ENCODE measurements around the gene CBLIF. TPM values are rescaled to one million over a fixed set of nuclear protein-coding genes. Genes with fewer than 3 reads are reported as not detected.

CBLIF gene
- total RNA-seq, 1 donor from 2014 or later = not detected

DNA sequence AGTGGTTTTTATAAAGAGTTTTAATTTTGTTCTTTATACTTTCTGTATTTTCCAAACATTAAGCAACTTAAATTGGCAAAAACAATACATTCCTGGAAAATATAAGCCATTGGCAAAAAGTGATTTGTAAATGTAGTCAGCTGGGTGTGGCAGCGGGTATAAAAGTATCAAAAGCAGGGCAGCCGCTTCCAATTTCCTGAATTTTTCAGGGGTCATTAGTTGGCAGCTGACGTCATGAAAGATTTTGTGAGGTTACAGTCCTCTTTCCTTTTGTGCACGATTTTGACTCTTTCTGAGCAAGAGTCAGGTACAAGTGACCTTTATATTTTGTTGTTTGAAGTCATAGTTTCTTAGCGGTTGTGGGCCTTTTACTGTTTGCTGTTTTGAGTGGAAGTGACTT, 33.3 kb upstream of the CBLIF start, which contains the start of gene OOSP3:
Gene OOSP3, plus strand, starts transcription at position 208 of the 400 bp plus-strand sequence. Its CDS starts 27 bp downstream, at position 235.
- H3K4me1 ChIP-seq = no peaks in the 10 kb centered on the region
- H3K27me3 ChIP-seq (ENCODE audit: low read depth) = no peaks in the 10 kb centered on the region
- H3K27ac ChIP-seq = no peak within 1 kb of the TSS
- intact Hi-C loops (cut with DNase I) = no loop called here
- TF ChIP-seq CTCF (IDR thresholded peaks at IDR 0.05) = no peak
- H3K36me3 ChIP-seq = no peaks in the 10 kb centered on the region
- no peak for DNase-seq
- no peak within 1 kb of the TSS for H3K4me3 ChIP-seq
- no peaks in the 10 kb centered on the region for H3K9me3 ChIP-seq
- no peak for ATAC-seq

GRCh38 chr11:59877784-59878183, 32.5 kb upstream of the CBLIF start:
- Histone ChIP-seq H3K27me3 (ENCODE audit: low read depth) (no peaks in the 10 kb centered on the region), H3K9me3 (no peaks in the 10 kb centered on the region), H3K4me1 (no peaks in the 10 kb centered on the region), H3K27ac (no peak overlapping the region), H3K4me3 (no peak overlapping the region), H3K36me3 (no peaks in the 10 kb centered on the region)
- intact Hi-C loops (cut with DNase I) = no loop called here
- no peak for ATAC-seq
- DNase-seq = no peak
- no peak for TF ChIP-seq CTCF (IDR thresholded peaks at IDR 0.05)

DNA sequence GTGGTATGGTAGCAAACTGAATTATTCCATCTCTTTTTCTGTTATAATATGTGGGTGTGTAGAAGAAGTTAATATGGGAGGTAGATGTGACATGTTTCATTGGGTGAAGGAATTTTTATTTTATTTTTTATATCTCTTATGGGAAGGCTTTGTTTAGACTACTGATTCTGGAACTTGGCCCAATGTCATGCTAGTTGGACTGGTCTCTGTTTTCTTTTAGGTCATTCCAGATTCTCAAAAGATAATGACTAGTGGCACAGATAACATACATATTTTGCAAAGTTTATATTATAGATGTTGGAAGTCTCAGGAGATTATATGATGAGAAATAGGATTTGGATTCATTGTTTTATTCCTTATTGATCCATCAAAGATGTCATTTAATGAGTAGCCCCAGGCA, 32.0 kb upstream of the CBLIF start:
- DNase-seq = no peak
- Histone ChIP-seq H3K4me1 (no peaks in the 10 kb centered on the region), H3K27ac (no peak overlapping the region), H3K9me3 (no peaks in the 10 kb centered on the region), H3K27me3 (ENCODE audit: low read depth) (no peaks in the 10 kb centered on the region), H3K4me3 (no peak overlapping the region), H3K36me3 (no peaks in the 10 kb centered on the region)
- intact Hi-C loops (cut with DNase I) = no loop called here
- no peak for ATAC-seq
- no peak for TF ChIP-seq CTCF (IDR thresholded peaks at IDR 0.05)

GRCh38 chr11:59875856-59876519, 30.7 kb upstream of the CBLIF start:
- DNase-seq = no peak

DNA sequence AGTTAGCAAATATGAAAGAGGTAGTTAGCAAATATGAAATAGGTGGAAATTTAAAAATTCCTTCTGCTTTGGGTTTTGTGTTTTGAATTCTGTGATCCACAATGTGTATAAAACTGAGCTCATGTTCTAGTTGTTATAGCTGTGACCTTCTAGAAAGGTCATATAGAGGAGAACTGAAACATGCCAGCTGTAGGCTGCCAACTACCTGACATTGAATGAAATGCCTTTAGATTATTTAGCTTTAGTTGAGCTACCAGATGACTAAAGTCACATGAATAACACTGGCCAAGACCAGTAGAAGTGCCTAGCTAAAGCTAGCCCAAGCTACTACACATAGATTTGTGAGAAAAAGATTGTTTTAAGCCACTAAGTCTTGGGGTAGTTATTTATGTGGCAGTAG, 26.8 kb upstream of the CBLIF start:
- no peak overlapping the region for H3K27ac ChIP-seq
- intact Hi-C loops (cut with DNase I) = no loop called here
- no peaks in the 10 kb centered on the region for H3K4me1 ChIP-seq
- no peaks in the 10 kb centered on the region for H3K36me3 ChIP-seq
- DNase-seq = no peak
- no peak overlapping the region for H3K4me3 ChIP-seq
- H3K9me3 ChIP-seq = no peaks in the 10 kb centered on the region
- no peaks in the 10 kb centered on the region for H3K27me3 ChIP-seq (ENCODE audit: low read depth)
- no peak for TF ChIP-seq CTCF (IDR thresholded peaks at IDR 0.05)
- ATAC-seq = no peak

More at GRCh38 chr11:59875856-59876519, 30.7 kb upstream of the CBLIF start:
- H3K36me3 ChIP-seq = no peaks in the 10 kb centered on the region
- H3K9me3 ChIP-seq = no peaks in the 10 kb centered on the region
- no peak for TF ChIP-seq CTCF (IDR thresholded peaks at IDR 0.05)
- no peaks in the 10 kb centered on the region for H3K4me1 ChIP-seq
- H3K27me3 ChIP-seq (ENCODE audit: low read depth) = no peaks in the 10 kb centered on the region
- H3K4me3 ChIP-seq = no peak overlapping the region
- no peak overlapping the region for H3K27ac ChIP-seq
- intact Hi-C loops (cut with DNase I) = no loop called here
- no peak for ATAC-seq
